ENCODE measurements around the gene DNAAF2. TPM values are rescaled to one million over a fixed set of nuclear protein-coding genes. Genes with fewer than 3 reads are reported as not detected.
"Not testable (repeated sequence)": the region's sequence is repeated elsewhere in the genome, so short reads cannot be mapped to it uniquely, and the experiment has no call there.

Gene DNAAF2
- total and polyA plus RNA-seq, 9 donors, result 6.3 to 8.8 (median 7.7) TPM

DNA sequence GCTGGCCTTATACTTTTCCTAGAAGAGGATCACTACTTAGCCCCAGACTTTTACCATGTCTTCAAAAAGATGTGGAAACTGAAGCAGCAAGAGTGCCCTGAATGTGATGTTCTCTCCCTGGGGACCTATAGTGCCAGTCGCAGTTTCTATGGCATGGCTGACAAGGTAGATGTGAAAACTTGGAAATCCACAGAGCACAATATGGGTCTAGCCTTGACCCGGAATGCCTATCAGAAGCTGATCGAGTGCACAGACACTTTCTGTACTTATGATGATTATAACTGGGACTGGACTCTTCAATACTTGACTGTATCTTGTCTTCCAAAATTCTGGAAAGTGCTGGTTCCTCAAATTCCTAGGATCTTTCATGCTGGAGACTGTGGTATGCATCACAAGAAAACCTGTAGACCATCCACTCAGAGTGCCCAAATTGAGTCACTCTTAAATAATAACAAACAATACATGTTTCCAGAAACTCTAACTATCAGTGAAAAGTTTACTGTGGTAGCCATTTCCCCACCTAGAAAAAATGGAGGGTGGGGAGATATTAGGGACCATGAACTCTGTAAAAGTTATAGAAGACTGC, 12.9 kb downstream of the DNAAF2 start:
- Histone ChIP-seq H3K27ac (ENCODE audit: low read length) (no peak overlapping the region), H3K27me3 (ENCODE audit: control insufficient read depth, insufficient read depth, low read length) (no peaks in the 10 kb centered on the region), H3K4me1 (ENCODE audit: control insufficient read depth, insufficient read depth, low read length) (peaks cover 13% of the 10 kb centered on the region), H3K4me3 (ENCODE audit: low read length) (peak overlapping the region; percentile 74), H3K36me3 (ENCODE audit: control insufficient read depth, insufficient read depth, low read length) (peaks cover 30% of the 10 kb centered on the region), H3K9me3 (replicated peaks; ENCODE audit: control insufficient read depth, low read depth, low read length) (no peaks in the 10 kb centered on the region)
- 59% methylated on average over 3 of the region's 3 CpGs for WGBS (ENCODE audit: insufficient coverage)
- DNase-seq, result no peak

DNA sequence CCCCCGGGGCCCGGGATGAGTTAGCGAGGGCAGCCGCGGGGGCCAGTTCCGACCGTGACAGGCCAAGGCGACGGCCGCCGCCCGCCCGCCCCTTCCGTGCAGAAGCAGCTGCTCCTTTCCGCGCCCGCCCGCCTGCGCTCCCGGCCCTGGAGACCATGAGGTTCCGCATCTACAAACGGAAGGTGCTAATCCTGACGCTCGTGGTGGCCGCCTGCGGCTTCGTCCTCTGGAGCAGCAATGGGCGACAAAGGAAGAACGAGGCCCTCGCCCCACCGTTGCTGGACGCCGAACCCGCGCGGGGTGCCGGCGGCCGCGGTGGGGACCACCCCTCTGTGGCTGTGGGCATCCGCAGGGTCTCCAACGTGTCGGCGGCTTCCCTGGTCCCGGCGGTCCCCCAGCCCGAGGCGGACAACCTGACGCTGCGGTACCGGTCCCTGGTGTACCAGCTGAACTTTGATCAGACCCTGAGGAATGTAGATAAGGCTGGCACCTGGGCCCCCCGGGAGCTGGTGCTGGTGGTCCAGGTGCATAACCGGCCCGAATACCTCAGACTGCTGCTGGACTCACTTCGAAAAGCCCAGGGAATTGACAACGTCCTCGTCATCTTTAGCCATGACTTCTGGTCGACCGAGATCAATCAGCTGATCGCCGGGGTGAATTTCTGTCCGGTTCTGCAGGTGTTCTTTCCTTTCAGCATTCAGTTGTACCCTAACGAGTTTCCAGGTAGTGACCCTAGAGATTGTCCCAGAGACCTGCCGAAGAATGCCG, 13.7 kb downstream of the DNAAF2 start:
- peak; percentile 85 for DNase-seq
- peaks cover 30% of the 10 kb centered on the region for H3K36me3 ChIP-seq (ENCODE audit: control insufficient read depth, insufficient read depth, low read length)
- peaks cover 13% of the 10 kb centered on the region for H3K4me1 ChIP-seq (ENCODE audit: control insufficient read depth, insufficient read depth, low read length)
- H3K27me3 ChIP-seq (ENCODE audit: control insufficient read depth, insufficient read depth, low read length), result no peaks in the 10 kb centered on the region
- peak overlapping the region; percentile 99 for H3K27ac ChIP-seq (ENCODE audit: low read length)
- WGBS (ENCODE audit: insufficient coverage), result under 1% methylated on average over 62 of the region's 65 CpGs
- no peaks in the 10 kb centered on the region for H3K9me3 ChIP-seq (replicated peaks; ENCODE audit: control insufficient read depth, low read depth, low read length)
- peak overlapping the region; percentile 74 for H3K4me3 ChIP-seq (ENCODE audit: low read length)

DNA sequence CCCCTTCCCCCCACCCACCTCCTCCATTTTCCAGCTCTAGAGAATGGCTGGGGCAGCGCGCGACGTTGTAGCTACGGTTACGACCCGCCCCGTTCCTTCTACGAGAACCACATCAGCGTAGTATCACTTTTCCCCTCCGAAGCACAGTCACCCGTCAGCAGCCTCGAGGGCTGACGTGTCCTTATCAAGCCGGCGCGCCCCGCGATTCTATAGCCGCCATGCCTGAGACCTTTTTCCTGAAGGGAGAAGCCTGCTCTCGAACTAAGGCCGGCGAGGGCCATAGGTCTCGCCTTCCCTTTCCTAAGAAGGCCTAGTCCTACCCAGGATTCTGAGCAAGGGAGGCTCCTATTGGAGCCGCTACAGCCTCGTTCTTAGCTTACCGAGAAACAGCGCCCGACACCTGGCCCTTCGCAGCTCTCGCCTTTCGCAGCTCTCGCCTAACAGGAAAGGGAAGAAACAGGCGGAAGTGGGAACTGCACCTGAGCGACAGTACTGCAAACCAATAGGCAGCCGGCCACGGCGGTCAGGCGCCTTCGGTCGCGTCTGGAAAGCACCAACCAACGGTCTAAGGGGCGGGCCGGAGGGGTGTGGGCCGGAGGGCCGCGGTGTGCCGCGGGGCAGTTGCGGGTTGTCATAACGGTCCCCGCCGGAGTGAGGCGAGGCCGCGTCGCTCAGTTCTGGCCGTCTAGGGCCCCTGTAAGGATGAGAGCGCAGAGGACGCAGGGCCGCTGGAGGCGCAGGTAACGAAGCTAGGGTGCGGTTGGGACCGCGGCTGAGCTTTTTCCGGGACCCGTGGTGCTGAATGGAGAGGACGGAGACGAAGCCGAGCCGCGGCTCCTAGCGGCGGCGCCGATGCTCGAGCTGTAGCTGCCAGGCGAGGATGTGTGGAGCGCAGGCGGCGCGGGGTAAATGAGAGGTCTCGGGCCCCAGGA, 14.6 kb downstream of the DNAAF2 start, which contains the start of the genes MGAT2 and RPL36AL:
Gene MGAT2 (plus strand): TSS at position 618 of the 932 bp plus-strand sequence. CDS start 470 bp downstream, outside the sequence.
Gene RPL36AL (minus strand): TSS at position 445 of the 932 bp plus-strand sequence. CDS start 1,522 bp downstream, outside the sequence.
- Histone ChIP-seq H3K36me3 (ENCODE audit: control insufficient read depth, insufficient read depth, low read length) (peaks cover 26% of the 10 kb centered on the region), H3K4me1 (ENCODE audit: control insufficient read depth, insufficient read depth, low read length) (peaks cover 13% of the 10 kb centered on the region), H3K9me3 (replicated peaks; ENCODE audit: control insufficient read depth, low read depth, low read length) (no peaks in the 10 kb centered on the region), H3K27ac (ENCODE audit: low read length) (peak within 1 kb of the TSS; percentile 99), H3K27me3 (ENCODE audit: control insufficient read depth, insufficient read depth, low read length) (no peaks in the 10 kb centered on the region), H3K4me3 (ENCODE audit: low read length) (peak within 1 kb of the TSS; percentile 74)
- under 1% methylated on average over 85 of the region's 85 CpGs for WGBS (ENCODE audit: insufficient coverage)
- DNase-seq, result peak; percentile 100

DNA sequence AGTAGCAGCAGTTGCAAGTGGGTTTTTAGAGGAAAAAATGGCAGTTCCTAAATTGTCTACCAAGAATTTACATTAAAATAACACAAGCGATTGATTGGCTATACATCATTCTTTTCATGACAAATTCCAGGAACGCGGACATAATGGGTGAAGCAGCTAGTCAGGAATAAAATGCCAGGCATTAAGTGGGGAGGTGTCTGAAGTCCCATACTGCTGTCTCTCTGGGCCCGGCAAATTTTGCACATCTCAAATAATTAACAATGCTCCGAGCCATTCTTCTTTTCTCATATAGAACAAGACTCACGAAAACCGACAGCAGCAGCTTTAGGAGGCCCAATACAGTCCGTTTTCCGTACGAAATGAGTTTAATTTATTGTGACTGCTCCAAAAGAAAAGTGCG, 15.3 kb downstream of the DNAAF2 start:
- DNase-seq, result no peak
- WGBS (ENCODE audit: insufficient coverage), result 0% methylated on average over 2 of the region's 11 CpGs
- Histone ChIP-seq H3K4me3 (ENCODE audit: low read length) (peak overlapping the region; percentile 74), H3K27me3 (ENCODE audit: control insufficient read depth, insufficient read depth, low read length) (no peaks in the 10 kb centered on the region), H3K36me3 (ENCODE audit: control insufficient read depth, insufficient read depth, low read length) (peaks cover 26% of the 10 kb centered on the region), H3K9me3 (replicated peaks; ENCODE audit: control insufficient read depth, low read depth, low read length) (no peaks in the 10 kb centered on the region), H3K27ac (ENCODE audit: low read length) (peak overlapping the region; percentile 99), H3K4me1 (ENCODE audit: control insufficient read depth, insufficient read depth, low read length) (peaks cover 13% of the 10 kb centered on the region)

DNA sequence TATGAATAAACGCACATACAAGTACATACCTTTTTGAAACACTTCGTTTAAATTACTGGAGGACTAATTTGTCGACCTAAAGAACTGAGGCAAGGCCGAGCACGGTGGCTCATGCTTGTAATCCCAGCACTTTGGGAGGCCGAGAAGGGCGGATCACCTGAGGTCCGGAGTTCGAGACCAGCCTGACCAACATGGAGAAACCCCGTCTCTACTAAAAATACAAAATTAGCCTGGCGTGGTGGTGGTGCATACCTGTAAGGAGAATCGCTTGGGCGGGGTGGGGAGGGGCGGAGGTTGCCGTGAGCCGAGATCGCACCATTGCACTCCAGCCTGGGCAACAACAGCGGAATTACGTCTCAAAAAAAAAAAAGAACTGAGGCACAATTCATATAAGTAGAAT, 15.8 kb downstream of the DNAAF2 start:
- H3K27ac ChIP-seq (ENCODE audit: low read length); DNase-seq; H3K9me3 ChIP-seq (replicated peaks; ENCODE audit: control insufficient read depth, low read depth, low read length); H3K27me3 ChIP-seq (ENCODE audit: control insufficient read depth, insufficient read depth, low read length): not testable (repeated sequence)
- Histone ChIP-seq H3K4me1 (ENCODE audit: control insufficient read depth, insufficient read depth, low read length) (peaks cover 13% of the 10 kb centered on the region), H3K4me3 (ENCODE audit: low read length) (peak overlapping the region; percentile 74), H3K36me3 (ENCODE audit: control insufficient read depth, insufficient read depth, low read length) (peaks cover 24% of the 10 kb centered on the region)
- 69% methylated on average over 12 of the region's 19 CpGs for WGBS (ENCODE audit: insufficient coverage)

DNA sequence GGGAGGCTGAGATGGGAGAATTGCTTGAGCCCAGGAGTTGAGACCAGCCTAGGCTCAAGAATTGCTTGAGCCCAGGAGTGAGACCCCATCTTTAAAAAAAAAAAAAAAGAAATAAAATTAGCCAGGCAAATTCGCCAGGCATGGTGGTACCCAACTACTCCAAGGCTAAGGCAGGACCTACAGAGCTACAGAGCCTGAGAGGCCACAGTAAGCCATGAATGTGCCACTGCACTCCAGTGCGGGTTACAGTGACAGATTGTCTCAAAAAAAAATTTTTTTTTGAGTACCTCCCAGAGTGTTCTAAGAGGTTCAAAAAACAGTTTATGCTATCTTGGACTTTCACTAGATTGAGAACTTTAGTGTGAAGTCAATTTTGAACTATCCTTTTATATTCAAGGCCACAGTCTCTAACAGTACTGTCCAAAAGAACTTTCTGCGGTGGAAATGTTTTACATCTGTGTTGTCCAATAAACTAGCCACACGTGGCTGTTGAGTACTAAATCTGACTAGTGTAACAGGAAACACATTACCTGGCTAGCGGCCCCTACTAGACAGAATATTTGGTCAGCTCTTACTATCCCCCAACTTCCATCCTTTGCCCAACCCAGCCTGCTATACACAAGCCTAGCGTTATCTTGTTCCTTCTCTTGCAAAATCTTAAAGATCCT, 17.1 kb downstream of the DNAAF2 start:
- Histone ChIP-seq H3K27me3 (ENCODE audit: control insufficient read depth, insufficient read depth, low read length) (no peaks in the 10 kb centered on the region), H3K4me3 (ENCODE audit: low read length) (no peak overlapping the region), H3K9me3 (replicated peaks; ENCODE audit: control insufficient read depth, low read depth, low read length) (no peaks in the 10 kb centered on the region), H3K27ac (ENCODE audit: low read length) (no peak overlapping the region), H3K4me1 (ENCODE audit: control insufficient read depth, insufficient read depth, low read length) (peaks cover 13% of the 10 kb centered on the region), H3K36me3 (ENCODE audit: control insufficient read depth, insufficient read depth, low read length) (peaks cover 20% of the 10 kb centered on the region)
- no peak for DNase-seq
- 87% methylated on average over 3 of the region's 6 CpGs for WGBS (ENCODE audit: insufficient coverage)

DNA sequence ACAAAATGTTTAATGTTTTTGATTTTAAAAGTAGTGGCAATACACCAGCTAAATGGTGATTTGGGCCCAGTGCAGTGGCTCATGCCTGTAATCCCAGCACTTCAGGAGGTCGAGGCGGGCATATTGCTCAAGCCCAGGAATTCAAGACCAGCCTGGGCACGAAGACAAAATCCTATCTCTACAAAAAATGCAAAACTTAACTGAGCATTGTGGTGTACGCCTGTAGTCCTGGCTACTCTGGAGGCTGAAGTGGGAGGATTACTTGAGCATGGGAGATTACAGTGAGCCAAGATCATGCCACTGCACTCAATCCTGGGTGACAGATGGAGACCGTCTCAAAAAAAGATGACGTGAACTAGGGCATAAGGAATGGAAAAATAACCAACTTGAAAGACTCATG, 19.3 kb downstream of the DNAAF2 start:
- Histone ChIP-seq H3K4me1 (ENCODE audit: control insufficient read depth, insufficient read depth, low read length) (peaks cover 5% of the 10 kb centered on the region), H3K36me3 (ENCODE audit: control insufficient read depth, insufficient read depth, low read length) (peaks cover 14% of the 10 kb centered on the region), H3K27ac (ENCODE audit: low read length) (no peak overlapping the region), H3K4me3 (ENCODE audit: low read length) (no peak overlapping the region), H3K9me3 (replicated peaks; ENCODE audit: control insufficient read depth, low read depth, low read length) (no peaks in the 10 kb centered on the region), H3K27me3 (ENCODE audit: control insufficient read depth, insufficient read depth, low read length) (no peaks in the 10 kb centered on the region)
- no peak for DNase-seq
- WGBS (ENCODE audit: insufficient coverage), result no CpG with 5 or more reads among the region's 6 CpGs

DNA sequence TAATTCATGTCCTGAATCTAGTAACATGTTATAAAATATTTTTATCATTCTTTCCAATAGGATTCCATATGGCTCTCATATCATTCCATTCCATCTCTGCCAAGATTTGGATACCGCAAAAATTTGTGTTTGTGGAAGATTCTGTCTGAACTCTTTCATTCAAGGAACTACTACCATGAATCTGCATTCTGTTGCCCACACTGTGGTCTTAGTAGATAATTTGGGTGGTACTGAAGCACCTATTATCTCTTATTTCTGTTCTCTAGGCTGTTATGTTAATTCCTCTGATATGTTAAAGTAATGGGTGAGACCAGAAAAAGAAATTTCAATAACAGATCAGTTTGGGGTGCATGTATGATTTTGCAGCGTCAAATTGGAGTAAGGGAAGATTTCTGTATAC, 20.8 kb downstream of the DNAAF2 start:
- H3K4me3 ChIP-seq (ENCODE audit: low read length), result no peak overlapping the region
- no peaks in the 10 kb centered on the region for H3K9me3 ChIP-seq (replicated peaks; ENCODE audit: control insufficient read depth, low read depth, low read length)
- H3K27me3 ChIP-seq (ENCODE audit: control insufficient read depth, insufficient read depth, low read length), result no peaks in the 10 kb centered on the region
- no peak overlapping the region for H3K27ac ChIP-seq (ENCODE audit: low read length)
- WGBS (ENCODE audit: insufficient coverage), result no CpG with 5 or more reads among the region's 2 CpGs
- DNase-seq, result no peak
- H3K36me3 ChIP-seq (ENCODE audit: control insufficient read depth, insufficient read depth, low read length), result peaks cover 14% of the 10 kb centered on the region
- H3K4me1 ChIP-seq (ENCODE audit: control insufficient read depth, insufficient read depth, low read length), result peaks cover under 1% of the 10 kb centered on the region

DNA sequence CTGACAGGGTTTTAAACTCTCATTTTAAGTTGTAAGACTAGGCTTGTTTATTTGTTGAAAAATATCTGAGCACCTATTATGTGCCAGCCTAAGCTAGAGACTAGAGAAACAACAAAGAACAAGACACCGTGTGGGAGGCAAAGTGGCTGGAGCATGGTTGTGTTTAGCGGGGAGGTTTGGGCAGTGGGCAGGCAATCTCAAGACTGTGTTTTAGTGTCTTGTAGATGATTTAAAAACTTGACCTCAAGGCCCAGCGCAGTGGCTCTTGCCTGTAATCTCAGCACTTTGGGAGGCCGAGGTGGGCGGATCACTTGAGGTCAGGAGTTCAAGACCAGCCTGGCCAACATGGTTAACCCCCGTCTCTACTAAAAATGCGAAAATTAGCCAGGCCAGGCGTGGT, 22.4 kb downstream of the DNAAF2 start:
- Histone ChIP-seq H3K36me3 (ENCODE audit: control insufficient read depth, insufficient read depth, low read length) (peaks cover 7% of the 10 kb centered on the region), H3K4me3 (ENCODE audit: low read length) (no peak overlapping the region), H3K27me3 (ENCODE audit: control insufficient read depth, insufficient read depth, low read length) (no peaks in the 10 kb centered on the region), H3K9me3 (replicated peaks; ENCODE audit: control insufficient read depth, low read depth, low read length) (no peaks in the 10 kb centered on the region), H3K27ac (ENCODE audit: low read length) (no peak overlapping the region), H3K4me1 (ENCODE audit: control insufficient read depth, insufficient read depth, low read length) (no peaks in the 10 kb centered on the region)
- WGBS (ENCODE audit: insufficient coverage), result 85% methylated on average over 6 of the region's 8 CpGs
- DNase-seq, result no peak

Data from muscle of leg (tissue), 11 donors.